Adrenal gland (tissue), 12 donors: ENCODE data around the gene EPC2. TPM values are rescaled to one million over a fixed set of nuclear protein-coding genes. Genes with fewer than 3 reads are reported as not detected.

Experiments used
- DNase-seq, 7 donors: peaks; one replicate each; pipeline ENCODE4 v3.0.0-alpha.2; 2019 to 2020
- H3K27ac ChIP-seq, 5 donors: fragments of 200-600 bp; sonication (generic) in 4 of 5; 1 replicate in 3 of 5; 2 replicates in 2 of 5; pipeline versions ENCODE4 v1.5.1 to v1.8.0; 2016 to 2020; ENCODE audit warnings: mild to moderate bottlenecking in 1 of 5
- H3K27me3 ChIP-seq: fragments of 200-600 bp; 2 replicates; pipeline ENCODE4 v1.8.0; 2021
- H3K36me3 ChIP-seq, 2 donors: fragments of 200-600 bp; replicated peaks in 1 of 2; 1 replicate in 1 of 2; 2 replicates in 1 of 2; pipeline versions ENCODE4 v1.5.1 to v1.8.0; 2018 to 2022
- H3K4me1 ChIP-seq, 2 donors: fragments of 200-600 bp; replicated peaks in 1 of 2; 1 replicate in 1 of 2; 2 replicates in 1 of 2; pipeline versions ENCODE4 v1.5.1 to v1.8.0; 2018 to 2021
- H3K4me3 ChIP-seq, 4 donors: fragments of 200-600 bp; sonication (generic) in 3 of 4; one replicate each; pipeline ENCODE4 v1.5.1; 2016 to 2018
- H3K9me3 ChIP-seq, 3 donors: fragments of 200-600 bp; sonication (generic) in 1 of 3; replicated peaks in 1 of 3; 1 replicate in 2 of 3; 2 replicates in 1 of 3; pipeline versions ENCODE4 v1.5.1 to v1.8.0; 2016 to 2021
- CTCF ChIP-seq, 6 experiments: fragments of 450-650 bp in 4 of 6; fragments of 200-600 bp in 2 of 6; sonication (generic) in 1 of 6; IDR thresholded peaks; 1 replicate in 5 of 6; 2 replicates in 1 of 6; pipeline versions ENCODE4 v1.5.1 to v1.8.0; 2016 to 2021; ENCODE audit warnings: antibody characterized with exemption in 6 of 6, mild to moderate bottlenecking in 2 of 6, moderate library complexity in 1 of 6
- POLR2A ChIP-seq, 2 donors: fragments of 450-650 bp; IDR thresholded peaks; one replicate each; pipeline ENCODE4 v1.6.1; 2017; ENCODE audit warnings: antibody characterized with exemption in 2 of 2, mild to moderate bottlenecking in 2 of 2, moderate library complexity in 1 of 2
- WGBS, 4 donors: extraction: QIAGEN DNeasy Blood & Tissue Kit in 2 of 4; methylation state at CpG; one replicate each; pipeline versions ENCODE4 v1.1.5 to v1.1.7; 2013 to 2017; 5-methylcytosine and 5-hydroxymethylcytosine counted together
- intact Hi-C, 2 donors: fragments of 100-400 bp; cut with DNase I; formaldehyde crosslinking; loops; one replicate each; pipeline versions ENCODE4 v1.14.1 to v1.15.0; 2022 to 2023
- polyA plus RNA-seq, 3 donors: library from polyadenylated mRNA; stranded (reverse); fragments of 200-250 nt in 2 of 3; fragments of 350-450 nt in 1 of 3; fragmentation: Illumina TruSeq in 1 of 3; extraction: RNeasy Lipid Tissue Mini Kit (QIAGEN cat#74804) in 1 of 3; gene quantifications; one replicate each; pipeline ENCODE4 v1.2.3, GENCODE V29; 2013 to 2014
- total RNA-seq, 9 donors: library from RNA; depleted of rRNA in 4 of 9; stranded (reverse); fragments of >200 nt in 4 of 9; fragments of 120-200 nt in 1 of 9; fragmentation: NEBNext Ultra II Directional in 1 of 9; extraction: Animal tissue kit (Norgen Biotek cat#: 25700) in 1 of 9; gene quantifications; one replicate each; pipeline versions ENCODE4 v1.1.0 to v1.2.4, GENCODE V29; 2013 to 2023
- donor health status: healthy with polysubstance abuse.
- donor health status: Bipolar disorder and iron deficiency.
- donor health status: DM: yes; HTN: yes; CAD: no.
- donor health status: DM: no; HTN: no; CAD: no.
- donor health status: DM: no; HTN: no; CAD: no.
- donor health status: DM: yes; HTN: yes; CAD: no.

Gene EPC2
- total and polyA plus RNA-seq, 12 donors, result 8.0 to 57.4 (median 27.8) TPM

GRCh38 chr2:148721991-148722777 lies 77.6 kb downstream of the EPC2 start:
- Histone ChIP-seq H3K9me3 (no peaks in the 10 kb centered on the region), H3K4me3 (no peak overlapping the region), H3K4me1 (peaks cover 4 to 22% of the 10 kb centered on the region in 2 donors), H3K27me3 (no peaks in the 10 kb centered on the region), H3K27ac (no peak overlapping the region), H3K36me3 (no peaks in the 10 kb centered on the region)
- intact Hi-C loops, result no loop called here
- 93 to 97% (median 95%) methylated on average over 5 of the region's 5 CpGs for WGBS, 4 donors
- no peak for DNase-seq
- TF ChIP-seq CTCF (IDR thresholded peaks at IDR 0.05), result no peak

- 74 to 86% (median 81%) methylated on average over 1 of the region's 1 CpG for WGBS, 4 donors
- H3K27me3 ChIP-seq, result no peaks in the 10 kb centered on the region
- H3K27ac ChIP-seq, result no peak overlapping the region
- TF ChIP-seq CTCF (IDR thresholded peaks at IDR 0.05) (no peak), POLR2A (IDR thresholded peaks at IDR 0.05) (no peak)
- H3K9me3 ChIP-seq, result no peaks in the 10 kb centered on the region
- intact Hi-C loops, result no loop called here
- DNase-seq, result no peak
- H3K36me3 ChIP-seq, result no peaks in the 10 kb centered on the region
- peaks cover 4 to 22% of the 10 kb centered on the region in 2 donors for H3K4me1 ChIP-seq
- no peak overlapping the region for H3K4me3 ChIP-seq
These were observed 81.0 kb downstream of the EPC2 start for GRCh38 chr2:148725564-148725963.

- Histone ChIP-seq H3K27me3 (no peaks in the 10 kb centered on the region), H3K9me3 (no peaks in the 10 kb centered on the region), H3K27ac (no peak overlapping the region), H3K36me3 (no peaks in the 10 kb centered on the region), H3K4me1 (peaks cover 2 to 17% of the 10 kb centered on the region in 2 donors), H3K4me3 (no peak overlapping the region)
- intact Hi-C loops, result no loop called here
- 70 to 91% (median 85%) methylated on average over 3 of the region's 3 CpGs for WGBS, 4 donors
- TF ChIP-seq POLR2A (IDR thresholded peaks at IDR 0.05), result no peak
- no peak for TF ChIP-seq CTCF (IDR thresholded peaks at IDR 0.05)
- no peak for DNase-seq
These were observed 81.7 kb downstream of the EPC2 start for GRCh38 chr2:148726228-148726627.

GRCh38 chr2:148730085-148730484 lies 85.5 kb downstream of the EPC2 start:
- no peak for TF ChIP-seq CTCF (IDR thresholded peaks at IDR 0.05)
- no peak for TF ChIP-seq POLR2A (IDR thresholded peaks at IDR 0.05)
- H3K4me1 ChIP-seq, result peaks cover 0 to 10% of the 10 kb centered on the region in 2 donors
- no peak for DNase-seq
- intact Hi-C loops, result no loop called here
- no peaks in the 10 kb centered on the region for H3K27me3 ChIP-seq
- no peak overlapping the region for H3K4me3 ChIP-seq
- no peak overlapping the region for H3K27ac ChIP-seq
- no peaks in the 10 kb centered on the region for H3K36me3 ChIP-seq
- no peaks in the 10 kb centered on the region for H3K9me3 ChIP-seq
